ENCODE measurements around the gene CLIP1. TPM values are rescaled to one million over a fixed set of nuclear protein-coding genes. Genes with fewer than 3 reads are reported as not detected.
A peak's percentile ranks its signal among the peaks of the same experiment; 100 is the strongest.
"Not testable (repeated sequence)": the region's sequence is repeated elsewhere in the genome, so short reads cannot be mapped to it uniquely, and the experiment has no call there.

Gene CLIP1
- polyA plus RNA-seq, 3 donors = 6.7 to 50.9 (median 12.9) TPM

DNA sequence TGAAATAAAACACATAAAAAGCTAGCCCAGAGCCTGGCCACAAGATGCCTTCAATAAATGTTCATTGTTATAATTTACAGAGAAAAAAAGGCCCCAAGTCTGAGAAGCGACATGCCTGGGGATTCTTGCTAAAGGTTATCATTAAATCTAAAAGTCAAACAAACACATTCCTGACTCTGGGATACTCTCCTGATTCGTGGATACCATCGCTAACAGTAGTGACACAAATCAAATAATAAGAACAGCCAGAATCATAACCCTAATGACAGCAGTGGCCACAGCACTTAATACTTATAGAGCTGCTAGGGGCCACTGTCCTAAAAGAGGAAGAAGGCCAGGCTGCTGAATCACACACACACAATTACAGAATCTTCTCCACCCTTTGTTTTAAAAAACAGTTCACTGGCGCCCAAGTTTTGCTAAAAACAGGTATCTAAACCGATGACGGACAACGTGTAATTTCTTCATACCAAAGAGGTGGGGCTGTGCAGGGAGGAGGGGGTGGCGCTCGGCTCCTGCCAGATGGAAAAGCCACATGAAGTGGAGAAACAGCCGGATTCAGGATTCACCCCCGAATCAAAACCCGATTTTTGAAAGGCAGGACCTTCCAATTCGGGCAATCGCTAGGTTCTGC lies 1.2 kb downstream of the CLIP1 start:
- Mint-ChIP-seq H3K27me3 (ENCODE audit: low read depth in 3 of 3) (peaks cover 2 to 3% (median 2%) of the 10 kb centered on the region in 3 donors), H3K4me3 (peak overlapping the region; percentile 88 to 96), H3K4me1 (peaks cover 22% of the 10 kb centered on the region), H3K36me3 (peaks cover 5 to 9% of the 10 kb centered on the region in 2 donors), H3K9me3 (peaks cover 0 to 2% (median 0%) of the 10 kb centered on the region in 7 donors), H3K27ac (peak overlapping the region; percentile 93 to 98 (median 98))
- WGBS (ENCODE audit: insufficient coverage) = 2% methylated on average over 9 of the region's 14 CpGs
- peak overlapping the region; percentile 97 to 98 for H3K27ac ChIP-seq (ENCODE audit: low read depth in 1 of 2, low read length in 2 of 2)
- H3K4me3 ChIP-seq (replicated peaks in 1 of 3; ENCODE audit: low read depth in 2 of 3, low read length in 3 of 3) = peak overlapping the region; percentile 84 to 93 (median 91)
- H2AFZ ChIP-seq (ENCODE audit: insufficient read depth, low read depth, low read length, poor library complexity, severe bottlenecking) = peak overlapping the region; percentile 77
- no peaks in the 10 kb centered on the region for H3K9me3 ChIP-seq (replicated peaks in 1 of 2; ENCODE audit: control insufficient read depth in 1 of 2, insufficient read depth in 1 of 2, low read length in 2 of 2)
- intact Hi-C loops (cut with micrococcal nuclease) = loop anchor here in 1 of 2 donors (2.0 to 5.0 kb wide), 2 partner anchors 19 to 41 kb away; no protein-coding TSS in a partner anchor
- peaks cover 28 to 32% of the 10 kb centered on the region in 2 donors for H3K4me1 ChIP-seq (ENCODE audit: control insufficient read depth in 1 of 2, insufficient read depth in 2 of 2, low read length in 2 of 2)
- peak overlapping the region; percentile 97 for H3K9ac ChIP-seq (ENCODE audit: insufficient read depth, low read length, poor library complexity, severe bottlenecking)
- DNase-seq = peak; percentile 68 to 76 (median 75)
- peak overlapping the region; percentile 87 for H3K4me2 ChIP-seq (replicated peaks; ENCODE audit: extremely low read depth, low read length, poor library complexity, severe bottlenecking)
- H3K79me2 ChIP-seq (ENCODE audit: insufficient read depth, low read length) = peaks cover 57% of the 10 kb centered on the region
- H4K20me1 ChIP-seq (ENCODE audit: insufficient read depth, low read length) = peaks cover 43% of the 10 kb centered on the region
- TF ChIP-seq, protein P1, sequence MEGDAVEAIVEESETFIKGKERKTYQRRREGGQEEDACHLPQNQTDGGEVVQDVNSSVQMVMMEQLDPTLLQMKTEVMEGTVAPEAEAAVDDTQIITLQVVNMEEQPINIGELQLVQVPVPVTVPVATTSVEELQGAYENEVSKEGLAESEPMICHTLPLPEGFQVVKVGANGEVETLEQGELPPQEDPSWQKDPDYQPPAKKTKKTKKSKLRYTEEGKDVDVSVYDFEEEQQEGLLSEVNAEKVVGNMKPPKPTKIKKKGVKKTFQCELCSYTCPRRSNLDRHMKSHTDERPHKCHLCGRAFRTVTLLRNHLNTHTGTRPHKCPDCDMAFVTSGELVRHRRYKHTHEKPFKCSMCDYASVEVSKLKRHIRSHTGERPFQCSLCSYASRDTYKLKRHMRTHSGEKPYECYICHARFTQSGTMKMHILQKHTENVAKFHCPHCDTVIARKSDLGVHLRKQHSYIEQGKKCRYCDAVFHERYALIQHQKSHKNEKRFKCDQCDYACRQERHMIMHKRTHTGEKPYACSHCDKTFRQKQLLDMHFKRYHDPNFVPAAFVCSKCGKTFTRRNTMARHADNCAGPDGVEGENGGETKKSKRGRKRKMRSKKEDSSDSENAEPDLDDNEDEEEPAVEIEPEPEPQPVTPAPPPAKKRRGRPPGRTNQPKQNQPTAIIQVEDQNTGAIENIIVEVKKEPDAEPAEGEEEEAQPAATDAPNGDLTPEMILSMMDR (IDR thresholded peaks at IDR 0.05) = no peak
- no peaks in the 10 kb centered on the region for H3K27me3 ChIP-seq (ENCODE audit: control insufficient read depth in 2 of 2, insufficient read depth in 2 of 2, low read length in 2 of 2)
- H3K36me3 ChIP-seq (replicated peaks in 1 of 2; ENCODE audit: control insufficient read depth in 1 of 2, insufficient read depth in 2 of 2, low read length in 2 of 2) = peaks cover 0 to 9% of the 10 kb centered on the region in 2 donors

DNA sequence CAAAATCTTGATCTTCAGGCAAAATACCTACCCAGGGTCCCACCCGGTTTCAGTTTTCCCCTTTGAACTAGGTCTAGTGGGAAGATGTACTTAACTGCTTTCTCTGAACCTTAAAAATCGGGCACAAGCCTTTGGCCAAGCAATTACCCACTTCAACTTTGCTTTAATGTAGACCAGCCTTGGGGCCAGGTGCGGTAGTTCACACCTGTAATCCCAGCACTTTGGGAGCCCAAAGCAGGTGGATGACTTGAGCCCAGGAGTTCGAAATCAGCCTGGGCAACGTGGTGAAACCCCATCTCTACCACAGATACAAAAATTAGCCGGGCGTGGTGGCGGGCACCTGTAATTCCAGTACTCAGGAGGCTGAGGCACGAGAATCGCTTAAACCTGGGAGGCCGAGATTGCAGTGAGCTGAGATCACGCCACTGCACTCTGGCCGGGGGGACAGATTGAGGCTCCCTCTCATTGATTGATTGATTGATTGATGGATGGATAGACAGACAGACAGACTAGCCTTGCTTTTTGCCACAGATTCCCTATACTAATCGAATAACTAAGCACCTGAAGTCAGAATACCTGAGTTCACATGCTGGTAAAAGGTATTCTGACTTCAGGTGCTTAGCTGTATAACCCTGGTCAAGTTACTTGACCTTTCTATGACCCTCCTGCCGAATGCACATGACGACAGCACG lies 1.9 kb downstream of the CLIP1 start:
- Mint-ChIP-seq H3K27me3 (ENCODE audit: low read depth in 3 of 3) (peaks cover 2 to 3% (median 2%) of the 10 kb centered on the region in 3 donors), H3K36me3 (peaks cover 6 to 13% of the 10 kb centered on the region in 2 donors), H3K9me3 (peaks cover 0 to 2% (median 0%) of the 10 kb centered on the region in 7 donors), H3K27ac (peak overlapping the region; percentile 93 to 98 (median 98)), H3K4me3 (peak overlapping the region; percentile 88 to 96), H3K4me1 (peaks cover 22% of the 10 kb centered on the region)
- no peak for DNase-seq
- Histone ChIP-seq H3K9me3 (replicated peaks in 1 of 2; ENCODE audit: control insufficient read depth in 1 of 2, insufficient read depth in 1 of 2, low read length in 2 of 2) (no peaks in the 10 kb centered on the region), H3K27me3 (ENCODE audit: control insufficient read depth in 2 of 2, insufficient read depth in 2 of 2, low read length in 2 of 2) (no peaks in the 10 kb centered on the region), H4K20me1 (ENCODE audit: insufficient read depth, low read length) (peaks cover 50% of the 10 kb centered on the region), H3K4me3 (replicated peaks in 1 of 3; ENCODE audit: low read depth in 2 of 3, low read length in 3 of 3) (peak overlapping the region in 1 of 3 experiments; percentile 93), H3K79me2 (ENCODE audit: insufficient read depth, low read length) (peaks cover 64% of the 10 kb centered on the region), H3K36me3 (replicated peaks in 1 of 2; ENCODE audit: control insufficient read depth in 1 of 2, insufficient read depth in 2 of 2, low read length in 2 of 2) (peaks cover 0 to 13% of the 10 kb centered on the region in 2 donors), H2AFZ (ENCODE audit: insufficient read depth, low read depth, low read length, poor library complexity, severe bottlenecking) (no peak overlapping the region), H3K27ac (ENCODE audit: low read depth in 1 of 2, low read length in 2 of 2) (peak overlapping the region; percentile 97 to 98), H3K4me2 (replicated peaks; ENCODE audit: extremely low read depth, low read length, poor library complexity, severe bottlenecking) (peak overlapping the region; percentile 87), H3K4me1 (ENCODE audit: control insufficient read depth in 1 of 2, insufficient read depth in 2 of 2, low read length in 2 of 2) (peaks cover 28 to 32% of the 10 kb centered on the region in 2 donors), H3K9ac (ENCODE audit: insufficient read depth, low read length, poor library complexity, severe bottlenecking) (peak overlapping the region; percentile 97)
- 94% methylated on average over 10 of the region's 17 CpGs for WGBS (ENCODE audit: insufficient coverage)
- TF ChIP-seq, protein P1 (IDR thresholded peaks at IDR 0.05) = no peak
- intact Hi-C loops (cut with micrococcal nuclease) = loop anchor here in 1 of 2 donors (2.0 to 5.0 kb wide), 2 partner anchors 18 to 42 kb away; no protein-coding TSS in a partner anchor

DNA sequence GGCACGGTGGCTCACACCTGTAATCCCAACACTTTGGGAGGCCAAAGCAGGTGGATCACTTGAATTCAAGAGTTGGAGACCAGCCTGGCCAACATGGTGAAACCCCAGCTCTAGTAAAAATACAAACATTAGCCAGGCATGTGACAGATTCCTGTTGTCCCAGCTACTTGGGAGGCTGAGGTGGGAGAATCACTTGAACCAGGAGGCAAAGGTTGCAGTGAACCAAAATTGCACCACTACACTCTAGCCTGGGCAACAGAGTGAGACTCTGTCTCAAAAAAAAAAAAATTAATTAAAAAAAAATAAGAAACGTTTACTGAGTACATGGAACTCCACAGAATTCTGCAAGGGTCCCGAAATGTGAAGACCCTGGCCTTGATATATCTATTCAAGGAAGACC lies 3.4 kb downstream of the CLIP1 start:
- Histone ChIP-seq H3K79me2 (ENCODE audit: insufficient read depth, low read length) (peaks cover 79% of the 10 kb centered on the region), H3K4me1 (ENCODE audit: control insufficient read depth in 1 of 2, insufficient read depth in 2 of 2, low read length in 2 of 2) (peaks cover 33 to 37% of the 10 kb centered on the region in 2 donors), H4K20me1 (ENCODE audit: insufficient read depth, low read length) (peaks cover 59% of the 10 kb centered on the region), H3K36me3 (replicated peaks in 1 of 2; ENCODE audit: control insufficient read depth in 1 of 2, insufficient read depth in 2 of 2, low read length in 2 of 2) (peaks cover 0 to 13% of the 10 kb centered on the region in 2 donors)
- Mint-ChIP-seq H3K36me3 (peaks cover 6 to 16% of the 10 kb centered on the region in 2 donors), H3K27ac (peak overlapping the region in 1 of 7 donors; percentile 37), H3K4me1 (peaks cover 26% of the 10 kb centered on the region)
- H3K27me3 Mint-ChIP-seq (ENCODE audit: low read depth in 3 of 3); H3K27ac ChIP-seq (ENCODE audit: low read depth in 1 of 2, low read length in 2 of 2); H3K9me3 ChIP-seq (replicated peaks in 1 of 2; ENCODE audit: control insufficient read depth in 1 of 2, insufficient read depth in 1 of 2, low read length in 2 of 2); intact Hi-C loops (cut with micrococcal nuclease); H3K4me3 ChIP-seq (replicated peaks in 1 of 3; ENCODE audit: low read depth in 2 of 3, low read length in 3 of 3); H3K27me3 ChIP-seq (ENCODE audit: control insufficient read depth in 2 of 2, insufficient read depth in 2 of 2, low read length in 2 of 2); DNase-seq; H3K4me2 ChIP-seq (replicated peaks; ENCODE audit: extremely low read depth, low read length, poor library complexity, severe bottlenecking); H2AFZ ChIP-seq (ENCODE audit: insufficient read depth, low read depth, low read length, poor library complexity, severe bottlenecking); H3K9ac ChIP-seq (ENCODE audit: insufficient read depth, low read length, poor library complexity, severe bottlenecking); H3K4me3 Mint-ChIP-seq; H3K9me3 Mint-ChIP-seq: not testable (repeated sequence)
- WGBS (ENCODE audit: insufficient coverage) = 100% methylated on average over 1 of the region's 3 CpGs
